Muscle layer of duodenum (tissue), 2 donors: ENCODE data around the gene CIART.
"Not testable (repeated sequence)": the region's sequence is repeated elsewhere in the genome, so short reads cannot be mapped to it uniquely, and the experiment has no call there.

Source experiments
- H3K27ac ChIP-seq: one replicate; pipeline ENCODE4 v1.7.0; 2013; ENCODE audit warnings: mild to moderate bottlenecking, low read length
- H3K27me3 ChIP-seq: one replicate; pipeline ENCODE4 v1.7.0; 2013; ENCODE audit warnings: low read depth, mild to moderate bottlenecking, control low read depth, low read length
- H3K36me3 ChIP-seq, 2 donors: one replicate each; pipeline ENCODE4 v1.7.0; 2013; ENCODE audit warnings: low read length in 2 of 2, control low read depth in 1 of 2, mild to moderate bottlenecking in 1 of 2; ENCODE audit not compliant: insufficient read depth in 2 of 2, control insufficient read depth in 1 of 2
- H3K4me1 ChIP-seq, 2 donors: one replicate each; pipeline ENCODE4 v1.7.0; 2013; ENCODE audit warnings: low read length in 2 of 2, mild to moderate bottlenecking in 2 of 2, control low read depth in 1 of 2, moderate library complexity in 1 of 2; ENCODE audit not compliant: insufficient read depth in 2 of 2, control insufficient read depth in 1 of 2
- H3K4me3 ChIP-seq, 2 donors: one replicate each; pipeline ENCODE4 v1.7.0; 2013; ENCODE audit warnings: low read length in 2 of 2, low read depth in 1 of 2, mild to moderate bottlenecking in 1 of 2
- H3K9me3 ChIP-seq, 2 donors: one replicate each; pipeline ENCODE4 v1.7.0; 2013; ENCODE audit warnings: low read length in 2 of 2, control low read depth in 1 of 2, mild to moderate bottlenecking in 1 of 2; ENCODE audit not compliant: control insufficient read depth in 1 of 2
- donor health status: healthy.

The CIART gene

GRCh38 chr1:150288822-150289221 is 6.5 kb downstream of the CIART start:
- Histone ChIP-seq H3K27me3 (no peaks in the 10 kb centered on the region), H3K9me3 (no peaks in the 10 kb centered on the region), H3K36me3 (peaks cover 4 to 26% of the 10 kb centered on the region in 2 donors), H3K4me3 (no peak overlapping the region), H3K4me1 (no peaks in the 10 kb centered on the region), H3K27ac (no peak overlapping the region)

GRCh38 chr1:150293433-150294253 is 11.3 kb downstream of the CIART start, which contains the start of gene MRPS21:
TSS of gene MRPS21 (plus strand) at chr1:150293861. CDS start at chr1:150294367, 506 bp downstream.
- Histone ChIP-seq H3K36me3 (peaks cover 6 to 25% of the 10 kb centered on the region in 2 donors), H3K27ac (peak within 1 kb of the TSS; percentile 92), H3K4me1 (peaks cover 0 to 12% of the 10 kb centered on the region in 2 donors), H3K27me3 (no peaks in the 10 kb centered on the region), H3K9me3 (no peaks in the 10 kb centered on the region), H3K4me3 (peak within 1 kb of the TSS; percentile 80 to 99)

DNA sequence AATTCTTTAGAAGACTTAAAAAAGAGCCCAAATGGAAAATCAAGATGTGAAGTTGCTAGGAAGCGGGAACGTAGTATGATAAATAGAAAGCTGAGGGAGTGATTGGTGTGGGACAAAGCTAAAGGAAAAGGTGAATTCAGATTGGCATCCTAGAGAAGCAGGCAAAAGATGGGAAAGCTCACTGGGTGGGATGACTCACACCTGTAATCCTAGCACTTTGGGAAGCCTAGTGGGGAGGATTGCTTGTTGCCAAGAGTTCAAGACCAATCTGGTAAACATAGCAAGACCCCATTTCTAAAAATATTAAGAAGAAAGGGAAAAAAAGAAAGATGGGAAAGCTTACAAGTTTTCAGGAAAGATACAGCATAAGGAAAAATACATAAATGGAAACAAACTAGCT is 13.1 kb downstream of the CIART start:
- peaks cover 0 to 12% of the 10 kb centered on the region in 2 donors for H3K4me1 ChIP-seq
- H3K4me3 ChIP-seq = no peak overlapping the region

GRCh38 chr1:150299716-150300115 is 17.4 kb downstream of the CIART start:
- Histone ChIP-seq H3K4me3 (no peak overlapping the region), H3K4me1 (peaks cover 0 to 5% of the 10 kb centered on the region in 2 donors), H3K9me3 (no peaks in the 10 kb centered on the region), H3K27ac (no peak overlapping the region), H3K27me3 (no peaks in the 10 kb centered on the region), H3K36me3 (peaks cover 21 to 46% of the 10 kb centered on the region in 2 donors)

More for the DNA sequence above, 13.1 kb downstream of the CIART start:
- Histone ChIP-seq H3K9me3 (no peaks in the 10 kb centered on the region), H3K36me3 (peaks cover 9 to 30% of the 10 kb centered on the region in 2 donors), H3K27ac (no peak overlapping the region), H3K27me3 (no peaks in the 10 kb centered on the region)

GRCh38 chr1:150302338-150302737 is 20.0 kb downstream of the CIART start:
- Histone ChIP-seq H3K27me3 (no peaks in the 10 kb centered on the region), H3K36me3 (peaks cover 15 to 32% of the 10 kb centered on the region in 2 donors), H3K4me1 (no peaks in the 10 kb centered on the region), H3K9me3 (no peaks in the 10 kb centered on the region), H3K4me3 (no peak overlapping the region), H3K27ac (peak overlapping the region; percentile 61)

DNA sequence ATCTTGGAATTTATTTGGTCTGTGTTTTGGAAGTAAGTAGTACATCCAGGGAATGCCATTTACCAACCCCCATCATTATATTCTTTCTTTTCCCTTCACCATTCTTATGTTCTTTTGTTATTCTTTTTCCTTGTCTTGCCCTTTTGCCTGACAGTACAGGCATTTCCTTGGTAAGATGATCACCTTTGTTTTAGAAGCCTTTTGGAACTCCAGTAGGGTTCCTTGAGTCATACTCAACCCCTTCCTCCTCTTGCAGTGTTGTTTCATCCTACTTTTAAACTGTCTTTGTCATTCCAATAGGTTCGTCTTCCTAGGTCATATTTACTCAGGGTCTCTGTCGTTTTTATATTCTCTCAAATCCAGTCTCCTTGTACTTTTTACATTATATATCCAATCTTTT is 20.5 kb downstream of the CIART start:
- Histone ChIP-seq H3K9me3 (no peaks in the 10 kb centered on the region), H3K36me3 (peaks cover 20 to 33% of the 10 kb centered on the region in 2 donors), H3K4me1 (no peaks in the 10 kb centered on the region), H3K27me3 (no peaks in the 10 kb centered on the region), H3K4me3 (no peak overlapping the region), H3K27ac (no peak overlapping the region)

DNA sequence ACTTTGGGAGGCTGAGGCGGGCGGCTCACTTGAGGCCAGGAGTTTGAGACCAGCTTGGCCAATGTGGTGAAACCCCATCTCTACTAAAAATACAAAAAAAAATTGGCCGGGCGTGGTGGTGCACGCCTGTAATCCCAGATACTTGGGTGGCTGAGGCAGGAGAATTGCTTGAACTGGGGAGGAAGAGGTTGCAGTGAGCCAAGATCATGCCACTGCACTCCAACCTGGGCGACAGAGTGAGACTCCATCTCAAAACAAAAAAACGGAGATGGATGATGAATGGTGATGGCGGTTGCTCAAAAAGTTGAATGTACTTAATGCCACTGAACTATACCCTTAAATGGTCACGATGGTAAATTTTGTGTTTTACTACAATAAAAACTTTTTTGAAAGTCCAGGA is 26.2 kb downstream of the CIART start:
- not testable (repeated sequence) for H3K9me3 ChIP-seq, H3K4me3 ChIP-seq, H3K27me3 ChIP-seq, H3K4me1 ChIP-seq, H3K27ac ChIP-seq
- peaks cover 9 to 12% of the 10 kb centered on the region in 2 donors for H3K36me3 ChIP-seq

- Histone ChIP-seq H3K9me3 (no peaks in the 10 kb centered on the region), H3K4me1 (no peaks in the 10 kb centered on the region), H3K4me3 (no peak overlapping the region), H3K36me3 (peaks cover 9 to 10% of the 10 kb centered on the region in 2 donors), H3K27me3 (no peaks in the 10 kb centered on the region), H3K27ac (no peak overlapping the region)
These were observed 27.6 kb downstream of the CIART start for GRCh38 chr1:150309758-150310508.

DNA sequence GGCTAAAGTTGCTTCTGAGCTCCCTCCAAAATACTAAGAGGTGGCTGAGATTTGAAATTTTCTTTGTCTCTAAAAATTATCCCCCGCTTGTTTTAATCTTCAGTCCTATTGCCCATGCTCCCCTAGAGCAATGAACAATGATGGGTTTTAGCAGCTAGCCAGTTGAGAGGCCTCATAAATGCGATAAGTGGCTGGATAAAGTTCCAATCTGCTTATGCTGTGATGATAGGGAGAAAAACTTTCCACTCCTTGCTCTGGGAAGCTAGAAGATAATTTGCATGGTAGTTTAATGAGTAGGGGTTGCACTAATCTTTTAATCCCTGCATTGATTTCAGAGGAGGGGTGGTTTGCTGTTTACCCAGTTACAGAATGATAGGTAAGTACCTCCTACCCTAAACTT is 29.4 kb downstream of the CIART start:
- H3K27ac ChIP-seq = no peak overlapping the region
- peaks cover 9 to 10% of the 10 kb centered on the region in 2 donors for H3K36me3 ChIP-seq
- no peaks in the 10 kb centered on the region for H3K27me3 ChIP-seq
- H3K9me3 ChIP-seq = no peaks in the 10 kb centered on the region
- no peaks in the 10 kb centered on the region for H3K4me1 ChIP-seq
- no peak overlapping the region for H3K4me3 ChIP-seq

DNA sequence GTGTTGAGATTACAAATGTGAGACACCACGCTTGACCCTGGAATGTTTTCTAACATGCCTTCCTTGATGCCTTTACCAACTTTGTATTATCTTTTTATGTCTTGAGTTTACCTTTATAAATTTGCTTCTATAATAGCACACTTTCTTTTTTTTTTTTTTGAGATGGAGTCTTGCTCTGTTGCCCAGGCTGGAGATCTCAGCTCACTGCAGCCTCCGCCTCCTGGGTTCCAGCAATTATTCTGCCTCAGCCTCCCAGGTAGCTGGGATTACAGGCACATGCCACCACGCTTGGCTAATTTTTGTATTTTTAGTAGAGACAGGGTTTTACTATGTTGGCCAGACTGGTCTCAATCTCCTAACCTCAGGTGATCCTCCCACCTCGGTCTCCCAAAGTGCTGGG is 32.3 kb downstream of the CIART start:
- not testable (repeated sequence) for H3K36me3 ChIP-seq, H3K27me3 ChIP-seq, H3K9me3 ChIP-seq

GRCh38 chr1:150320667-150320978 is 38.3 kb downstream of the CIART start:
- H3K4me3 ChIP-seq = peak overlapping the region; percentile 86 to 97
- H3K27me3 ChIP-seq = no peaks in the 10 kb centered on the region
- H3K9me3 ChIP-seq = no peaks in the 10 kb centered on the region
- H3K36me3 ChIP-seq = peaks cover 5 to 9% of the 10 kb centered on the region in 2 donors
- peak overlapping the region; percentile 87 for H3K27ac ChIP-seq
- H3K4me1 ChIP-seq = peaks cover 0 to 12% of the 10 kb centered on the region in 2 donors

More for the DNA sequence above, 32.3 kb downstream of the CIART start:
- not testable (repeated sequence) for H3K27ac ChIP-seq, H3K4me3 ChIP-seq, H3K4me1 ChIP-seq
